ENCODE measurements around the gene OXT. TPM values are rescaled to one million over a fixed set of nuclear protein-coding genes. Genes with fewer than 3 reads are reported as not detected.

OXT gene
- total RNA-seq, 1 donor from 2014 or later, result not detected

- Histone ChIP-seq H3K36me3 (no peaks in the 10 kb centered on the region), H3K4me3 (no peak overlapping the region), H3K27me3 (peaks cover 36% of the 10 kb centered on the region), H3K27ac (no peak overlapping the region), H3K9me3 (no peaks in the 10 kb centered on the region), H3K4me1 (peaks cover 4% of the 10 kb centered on the region)
- ATAC-seq (peak; percentile 30), DNase-seq (no peak)
- no peak for TF ChIP-seq CTCF (IDR thresholded peaks at IDR 0.05)
- intact Hi-C loops (cut with DNase I), result no loop called here
Observed at GRCh38 chr20:3094848-3095629, 23.6 kb downstream of the OXT start.

- Histone ChIP-seq H3K4me1 (no peaks in the 10 kb centered on the region), H3K4me3 (no peak overlapping the region), H3K9me3 (no peaks in the 10 kb centered on the region), H3K27me3 (no peaks in the 10 kb centered on the region), H3K27ac (no peak overlapping the region), H3K36me3 (no peaks in the 10 kb centered on the region)
- no peak for TF ChIP-seq CTCF (IDR thresholded peaks at IDR 0.05)
- ATAC-seq, result no peak
- DNase-seq, result no peak
- intact Hi-C loops (cut with DNase I), result no loop called here
Observed at GRCh38 chr20:3100480-3100879, 29.1 kb downstream of the OXT start.

GRCh38 chr20:3101251-3101650 lies 29.8 kb downstream of the OXT start:
- intact Hi-C loops (cut with DNase I), result no loop called here
- TF ChIP-seq CTCF (IDR thresholded peaks at IDR 0.05), result no peak

GRCh38 chr20:3101737-3102574 lies 30.5 kb downstream of the OXT start:
- intact Hi-C loops (cut with DNase I), result no loop called here

More at GRCh38 chr20:3101251-3101650, 29.8 kb downstream of the OXT start:
- Histone ChIP-seq H3K4me3 (no peak overlapping the region), H3K9me3 (no peaks in the 10 kb centered on the region), H3K27ac (no peak overlapping the region), H3K36me3 (no peaks in the 10 kb centered on the region), H3K27me3 (no peaks in the 10 kb centered on the region), H3K4me1 (no peaks in the 10 kb centered on the region)
- ATAC-seq, result no peak
- no peak for DNase-seq

More at GRCh38 chr20:3101737-3102574, 30.5 kb downstream of the OXT start:
- no peak for TF ChIP-seq CTCF (IDR thresholded peaks at IDR 0.05)
- Histone ChIP-seq H3K27ac (no peak overlapping the region), H3K4me3 (no peak overlapping the region), H3K4me1 (no peaks in the 10 kb centered on the region), H3K36me3 (peaks cover 2% of the 10 kb centered on the region), H3K27me3 (no peaks in the 10 kb centered on the region), H3K9me3 (no peaks in the 10 kb centered on the region)
- DNase-seq (no peak), ATAC-seq (no peak)
